ENCODE measurements around the gene OMD. TPM values are rescaled to one million over a fixed set of nuclear protein-coding genes. Genes with fewer than 3 reads are reported as not detected.
A peak's percentile ranks its signal among the peaks of the same experiment; 100 is the strongest.

OMD gene
- total RNA-seq, 4 donors from 2014 or later: 1.2 to 5.4 (median 4.5) TPM; not detected in 1

- no peak overlapping the region for H3K4me3 ChIP-seq
- TF ChIP-seq POLR2A (IDR thresholded peaks at IDR 0.05) (no peak), CTCF (IDR thresholded peaks at IDR 0.05) (no peak)
- H3K9me3 ChIP-seq: no peaks in the 10 kb centered on the region
- H3K27me3 ChIP-seq: no peaks in the 10 kb centered on the region
- H3K36me3 ChIP-seq: no peaks in the 10 kb centered on the region
- no peak overlapping the region for H3K27ac ChIP-seq
- no peak for DNase-seq
- H3K4me1 ChIP-seq: peaks cover 0 to 17% (median 2%) of the 10 kb centered on the region in 4 donors
Observed at GRCh38 chr9:92408747-92409478, 15.4 kb downstream of the OMD start.

GRCh38 chr9:92407818-92408217 lies 16.5 kb downstream of the OMD start:
- no peak for DNase-seq
- TF ChIP-seq POLR2A (IDR thresholded peaks at IDR 0.05) (no peak), CTCF (IDR thresholded peaks at IDR 0.05) (no peak)
- Histone ChIP-seq H3K27ac (no peak overlapping the region), H3K27me3 (no peaks in the 10 kb centered on the region), H3K9me3 (no peaks in the 10 kb centered on the region), H3K36me3 (no peaks in the 10 kb centered on the region), H3K4me1 (peaks cover 0 to 17% (median 2%) of the 10 kb centered on the region in 4 donors), H3K4me3 (no peak overlapping the region)

GRCh38 chr9:92406477-92406876 lies 17.8 kb downstream of the OMD start:
- H3K27ac ChIP-seq: peak overlapping the region in 3 of 4 donors; percentile 12 to 34 (median 30)
- DNase-seq: peak; percentile 46 to 61 (median 56)
- no peak for TF ChIP-seq POLR2A (IDR thresholded peaks at IDR 0.05)
- TF ChIP-seq CTCF (IDR thresholded peaks at IDR 0.05): no peak
- H3K36me3 ChIP-seq: no peaks in the 10 kb centered on the region
- no peaks in the 10 kb centered on the region for H3K27me3 ChIP-seq
- no peaks in the 10 kb centered on the region for H3K9me3 ChIP-seq
- peaks cover 0 to 17% (median 2%) of the 10 kb centered on the region in 4 donors for H3K4me1 ChIP-seq
- peak overlapping the region in 1 of 4 donors; percentile 12 for H3K4me3 ChIP-seq

GRCh38 chr9:92405818-92406217 lies 18.5 kb downstream of the OMD start:
- H3K27ac ChIP-seq: peak overlapping the region in 1 of 4 donors; percentile 30
- no peaks in the 10 kb centered on the region for H3K9me3 ChIP-seq
- no peak overlapping the region for H3K4me3 ChIP-seq

GRCh38 chr9:92404042-92404836 lies 20.0 kb downstream of the OMD start, which contains the start of gene OGN:
TSS of gene OGN (minus strand) at chr9:92404578. CDS start at chr9:92403407, 1,171 bp downstream.
- H3K27me3 ChIP-seq: no peaks in the 10 kb centered on the region
- TF ChIP-seq POLR2A (IDR thresholded peaks at IDR 0.05): no peak
- TF ChIP-seq CTCF (IDR thresholded peaks at IDR 0.05): no peak
- H3K27ac ChIP-seq: no peak within 1 kb of the TSS
- H3K36me3 ChIP-seq: no peaks in the 10 kb centered on the region
- peaks cover 0 to 17% (median 2%) of the 10 kb centered on the region in 4 donors for H3K4me1 ChIP-seq
- no peaks in the 10 kb centered on the region for H3K9me3 ChIP-seq
- no peak for DNase-seq
- H3K4me3 ChIP-seq: peak within 1 kb of the TSS in 1 of 4 donors; percentile 24

More at GRCh38 chr9:92405818-92406217, 18.5 kb downstream of the OMD start:
- DNase-seq: no peak
- TF ChIP-seq CTCF (IDR thresholded peaks at IDR 0.05) (no peak), POLR2A (IDR thresholded peaks at IDR 0.05) (no peak)
- Histone ChIP-seq H3K4me1 (peaks cover 0 to 17% (median 2%) of the 10 kb centered on the region in 4 donors), H3K27me3 (no peaks in the 10 kb centered on the region), H3K36me3 (no peaks in the 10 kb centered on the region)

Measured in Peyer's patch (tissue), 4 donors.